ENCODE data around the gene LIF. TPM values are rescaled to one million over a fixed set of nuclear protein-coding genes. Genes with fewer than 3 reads are reported as not detected.

The LIF gene
- total RNA-seq (1 to 10 TPM; 1.8 to 5.3 TPM), total RNA-seq (1.2 to 2.4 reads per million in 2 donors)

DNA sequence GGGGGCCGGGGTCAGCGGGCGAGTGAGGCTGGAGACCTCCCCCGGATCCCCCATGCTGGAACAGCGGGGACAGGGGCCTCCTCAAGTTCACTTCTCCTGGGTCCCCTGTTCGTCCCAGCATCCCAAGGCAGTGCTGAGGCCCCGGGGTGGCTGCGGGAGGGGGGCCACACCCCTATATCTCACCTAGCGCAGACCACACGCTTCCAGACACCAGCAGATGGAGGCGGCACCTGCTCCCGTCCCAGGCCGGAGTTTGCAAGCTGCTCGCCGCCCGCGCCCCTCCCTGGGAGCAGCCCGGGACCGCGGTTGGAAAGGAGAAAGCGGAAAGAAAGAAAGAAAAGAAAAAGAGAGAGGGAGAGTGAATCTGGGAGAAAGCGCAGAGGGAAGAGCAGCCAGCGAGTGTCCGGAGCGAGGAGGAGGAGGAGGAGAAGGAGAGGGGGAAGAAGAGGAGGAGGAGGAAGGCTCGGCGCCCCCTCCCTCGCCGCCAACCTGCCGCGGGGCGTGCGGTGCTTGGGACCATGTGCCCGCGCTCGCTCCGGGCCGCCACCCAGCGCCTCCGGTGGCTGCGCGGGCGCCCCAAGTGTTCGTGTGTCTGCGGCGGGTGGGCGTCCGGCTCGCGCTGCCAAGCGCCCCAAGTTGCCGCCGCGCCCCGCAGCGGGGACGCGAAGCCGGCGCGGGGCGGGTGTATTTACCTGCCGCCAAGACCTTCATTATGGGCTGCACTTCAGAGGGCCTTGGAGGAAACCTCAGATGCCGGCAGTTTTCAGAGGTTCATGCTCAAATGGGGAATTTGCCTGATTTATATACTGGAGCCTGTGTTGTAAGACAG, at the start of gene LIF:
Gene LIF, minus strand, starts transcription at position 775 of the 829 bp plus-strand sequence. Its CDS starts 64 bp downstream, at position 711.
- Mint-ChIP-seq H3K4me3 (peak within 1 kb of the TSS; percentile 92), H3K27me3 (no peaks in the 10 kb centered on the region), H3K4me1 (peaks cover 45% of the 10 kb centered on the region), H3K27ac (peak within 1 kb of the TSS; percentile 27), H3K36me3 (ENCODE audit: low read depth) (peaks cover 6% of the 10 kb centered on the region)
- ATAC-seq: peak; percentile 83
- DNase-seq: peak; percentile 31 to 45 (median 39)
- no peaks in the 10 kb centered on the region for H3K9me3 ChIP-seq (ENCODE audit: control insufficient read depth, low read length, poor library complexity, severe bottlenecking)

DNA sequence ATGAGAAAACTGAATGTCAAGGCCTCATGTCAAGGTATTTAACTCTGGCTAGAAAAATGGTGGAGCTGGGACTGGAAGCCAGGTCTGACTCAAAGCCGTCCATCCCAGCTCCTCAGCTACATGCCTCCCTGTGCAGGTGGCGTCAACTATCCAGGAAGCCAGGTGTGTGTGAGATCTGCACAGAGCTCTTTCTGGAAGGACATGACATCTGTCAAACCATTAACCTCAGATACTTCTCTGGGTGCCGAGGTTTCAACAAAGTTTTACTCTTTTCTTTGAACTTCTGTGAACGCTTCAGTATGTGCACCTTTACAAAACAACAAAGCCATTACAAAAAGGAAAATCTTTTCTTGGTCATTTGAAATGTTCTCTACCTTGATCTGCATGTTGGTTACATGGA, 49.8 kb upstream of the LIF start:
- peaks cover 28% of the 10 kb centered on the region for H3K4me1 Mint-ChIP-seq
- peaks cover 4% of the 10 kb centered on the region for H3K36me3 Mint-ChIP-seq (ENCODE audit: low read depth)
- peak overlapping the region; percentile 73 for H3K27ac Mint-ChIP-seq
- no peaks in the 10 kb centered on the region for H3K9me3 ChIP-seq (ENCODE audit: control insufficient read depth, low read length, poor library complexity, severe bottlenecking)
- no peak overlapping the region for H3K4me3 Mint-ChIP-seq
- DNase-seq (no peak), ATAC-seq (peak; percentile 52)
- H3K27me3 Mint-ChIP-seq: no peaks in the 10 kb centered on the region

DNA sequence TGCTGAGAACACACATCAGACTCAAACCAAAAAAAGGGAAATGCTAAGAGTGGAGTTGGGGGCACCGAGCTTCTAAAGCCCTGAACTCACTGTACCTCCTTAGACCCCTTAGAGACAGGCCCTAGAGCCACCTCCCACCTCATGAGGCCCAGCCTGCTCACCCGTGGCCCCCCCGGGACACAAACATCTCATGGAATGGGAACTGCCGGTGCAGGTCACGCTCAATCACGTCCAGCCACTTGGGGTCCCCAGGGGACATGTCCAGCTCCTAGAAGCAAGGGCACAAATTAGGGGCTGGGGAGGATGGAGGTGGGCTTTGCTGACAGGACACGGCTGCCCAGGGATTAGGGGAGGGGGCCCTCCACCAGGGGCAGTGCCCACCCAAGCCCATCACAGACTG, 49.0 kb upstream of the LIF start:
- peaks cover 4% of the 10 kb centered on the region for H3K36me3 Mint-ChIP-seq (ENCODE audit: low read depth)
- H3K27me3 Mint-ChIP-seq: no peaks in the 10 kb centered on the region
- DNase-seq (no peak), ATAC-seq (no peak)
- H3K27ac Mint-ChIP-seq: peak overlapping the region; percentile 73
- H3K4me1 Mint-ChIP-seq: peaks cover 25% of the 10 kb centered on the region
- no peak overlapping the region for H3K4me3 Mint-ChIP-seq
- no peaks in the 10 kb centered on the region for H3K9me3 ChIP-seq (ENCODE audit: control insufficient read depth, low read length, poor library complexity, severe bottlenecking)

DNA sequence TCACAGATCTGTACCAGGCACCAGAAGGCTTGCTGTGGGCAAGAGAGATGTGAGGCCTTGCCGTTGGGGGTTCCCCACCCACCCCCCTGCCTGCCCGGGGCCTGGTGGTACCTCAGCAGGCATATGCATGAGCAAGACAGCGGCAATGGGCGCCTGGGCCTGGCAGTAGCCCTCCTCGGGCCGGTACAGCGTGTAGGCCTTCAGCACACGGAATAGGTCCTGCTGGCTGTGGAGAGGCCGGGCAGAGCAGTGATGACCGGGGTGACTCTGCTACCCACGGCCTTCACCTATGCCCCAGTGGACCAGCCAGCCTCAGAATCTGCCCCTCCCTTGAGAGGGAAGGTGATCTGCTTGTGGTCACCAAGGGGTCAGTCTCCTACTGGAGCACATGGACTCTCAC, 48.3 kb upstream of the LIF start:
- no peak for ATAC-seq
- no peaks in the 10 kb centered on the region for H3K27me3 Mint-ChIP-seq
- DNase-seq: no peak
- peaks cover 4% of the 10 kb centered on the region for H3K36me3 Mint-ChIP-seq (ENCODE audit: low read depth)
- H3K27ac Mint-ChIP-seq: peak overlapping the region; percentile 74
- H3K9me3 ChIP-seq (ENCODE audit: control insufficient read depth, low read length, poor library complexity, severe bottlenecking): no peaks in the 10 kb centered on the region
- peaks cover 30% of the 10 kb centered on the region for H3K4me1 Mint-ChIP-seq
- H3K4me3 Mint-ChIP-seq: no peak overlapping the region

DNA sequence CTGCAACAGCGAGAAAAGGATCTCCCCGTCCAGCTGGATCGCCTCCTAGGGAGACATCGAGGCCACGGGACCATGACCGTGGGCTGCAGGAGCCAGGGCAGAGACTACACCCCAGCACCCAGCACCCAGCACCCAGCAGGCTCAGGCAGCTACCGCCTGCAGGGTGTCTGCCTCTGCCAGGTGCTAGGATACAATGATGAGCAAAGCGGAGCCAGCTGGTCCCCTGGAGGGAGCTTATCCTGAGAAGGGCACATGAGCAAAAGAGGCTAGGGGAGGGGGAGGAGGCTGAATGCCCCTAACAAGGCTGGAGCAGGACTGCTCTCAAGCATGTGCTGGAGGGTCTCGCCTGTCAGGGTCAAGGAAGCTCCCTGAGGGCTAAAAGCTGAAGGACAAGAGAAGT, 47.5 kb upstream of the LIF start:
- peaks cover 33% of the 10 kb centered on the region for H3K4me1 Mint-ChIP-seq
- no peak overlapping the region for H3K4me3 Mint-ChIP-seq
- ATAC-seq: no peak
- H3K27me3 Mint-ChIP-seq: no peaks in the 10 kb centered on the region
- H3K27ac Mint-ChIP-seq: peak overlapping the region; percentile 74
- DNase-seq: no peak
- no peaks in the 10 kb centered on the region for H3K9me3 ChIP-seq (ENCODE audit: control insufficient read depth, low read length, poor library complexity, severe bottlenecking)
- H3K36me3 Mint-ChIP-seq (ENCODE audit: low read depth): peaks cover 4% of the 10 kb centered on the region

DNA sequence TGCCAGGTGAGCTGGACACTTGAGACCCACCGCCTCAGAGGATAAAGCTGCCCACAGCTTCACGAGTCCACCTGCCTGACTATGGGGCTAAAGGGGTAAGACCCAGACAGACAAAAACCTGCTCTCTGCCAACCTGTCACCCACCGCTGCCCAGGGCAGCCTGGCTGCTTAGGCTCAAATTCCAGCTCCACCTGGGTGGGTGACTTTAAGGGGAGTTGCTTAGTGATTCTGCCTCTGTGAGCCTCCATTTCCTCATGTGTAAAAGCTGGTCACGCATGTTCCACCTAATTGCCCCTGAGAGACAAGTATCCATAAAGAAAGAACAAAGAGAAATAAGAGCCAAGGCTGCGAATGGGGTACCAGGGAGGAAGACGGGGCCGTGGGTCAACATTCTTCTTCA, 46.5 kb upstream of the LIF start:
- Mint-ChIP-seq H3K4me3 (no peak overlapping the region), H3K36me3 (ENCODE audit: low read depth) (peaks cover 4% of the 10 kb centered on the region), H3K27ac (peak overlapping the region; percentile 74), H3K27me3 (no peaks in the 10 kb centered on the region), H3K4me1 (peaks cover 34% of the 10 kb centered on the region)
- H3K9me3 ChIP-seq (ENCODE audit: control insufficient read depth, low read length, poor library complexity, severe bottlenecking): no peaks in the 10 kb centered on the region
- no peak for DNase-seq
- no peak for ATAC-seq

DNA sequence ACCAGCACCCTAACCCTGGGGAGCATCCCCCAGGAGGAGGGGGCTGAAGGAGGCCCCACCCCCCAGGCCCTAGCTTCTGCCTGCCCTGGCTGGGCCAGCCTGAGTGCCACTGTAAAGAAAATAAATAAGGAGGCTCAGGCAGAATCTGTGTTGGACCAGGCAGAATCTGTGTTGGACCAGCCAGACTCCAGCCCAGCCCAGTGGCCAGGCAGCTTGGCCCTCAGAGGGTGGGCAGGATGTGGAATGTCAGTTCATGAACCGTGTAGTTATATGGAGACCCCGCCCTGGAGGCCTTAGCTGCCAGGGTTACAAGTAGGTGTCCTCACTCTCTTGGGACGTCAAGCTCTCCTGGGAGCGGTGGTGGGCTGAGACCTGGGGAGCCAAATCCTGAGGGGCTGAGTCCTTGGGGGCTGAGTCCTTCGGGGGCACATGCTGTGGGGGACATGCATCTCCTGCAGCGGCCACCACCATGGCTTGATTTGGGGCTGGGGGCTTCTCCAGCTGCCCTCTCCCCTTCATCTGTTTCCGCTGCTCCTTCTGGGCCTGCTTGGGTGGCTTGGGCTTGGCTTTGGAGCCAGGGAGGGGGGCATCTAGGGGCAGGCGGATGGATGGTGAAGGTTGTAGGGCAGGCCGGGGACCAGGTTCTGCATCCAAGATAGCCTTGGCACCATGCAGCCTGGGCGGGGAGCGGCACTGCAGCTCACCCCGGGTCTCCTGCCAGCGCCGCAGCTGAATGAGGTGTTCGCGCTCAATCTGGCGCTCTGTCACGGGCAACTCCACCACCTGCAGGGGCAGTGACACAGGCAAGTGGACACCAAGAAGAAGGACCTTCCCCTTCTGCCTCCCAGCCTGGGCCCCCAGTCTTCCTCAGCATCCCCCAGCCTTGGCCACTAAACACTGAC, 45.8 kb upstream of the LIF start:
- no peak overlapping the region for H3K4me3 Mint-ChIP-seq
- H3K9me3 ChIP-seq (ENCODE audit: control insufficient read depth, low read length, poor library complexity, severe bottlenecking): no peaks in the 10 kb centered on the region
- H3K36me3 Mint-ChIP-seq (ENCODE audit: low read depth): peaks cover 4% of the 10 kb centered on the region
- DNase-seq (no peak), ATAC-seq (no peak)
- peaks cover 36% of the 10 kb centered on the region for H3K4me1 Mint-ChIP-seq
- no peaks in the 10 kb centered on the region for H3K27me3 Mint-ChIP-seq
- H3K27ac Mint-ChIP-seq: peak overlapping the region; percentile 74

DNA sequence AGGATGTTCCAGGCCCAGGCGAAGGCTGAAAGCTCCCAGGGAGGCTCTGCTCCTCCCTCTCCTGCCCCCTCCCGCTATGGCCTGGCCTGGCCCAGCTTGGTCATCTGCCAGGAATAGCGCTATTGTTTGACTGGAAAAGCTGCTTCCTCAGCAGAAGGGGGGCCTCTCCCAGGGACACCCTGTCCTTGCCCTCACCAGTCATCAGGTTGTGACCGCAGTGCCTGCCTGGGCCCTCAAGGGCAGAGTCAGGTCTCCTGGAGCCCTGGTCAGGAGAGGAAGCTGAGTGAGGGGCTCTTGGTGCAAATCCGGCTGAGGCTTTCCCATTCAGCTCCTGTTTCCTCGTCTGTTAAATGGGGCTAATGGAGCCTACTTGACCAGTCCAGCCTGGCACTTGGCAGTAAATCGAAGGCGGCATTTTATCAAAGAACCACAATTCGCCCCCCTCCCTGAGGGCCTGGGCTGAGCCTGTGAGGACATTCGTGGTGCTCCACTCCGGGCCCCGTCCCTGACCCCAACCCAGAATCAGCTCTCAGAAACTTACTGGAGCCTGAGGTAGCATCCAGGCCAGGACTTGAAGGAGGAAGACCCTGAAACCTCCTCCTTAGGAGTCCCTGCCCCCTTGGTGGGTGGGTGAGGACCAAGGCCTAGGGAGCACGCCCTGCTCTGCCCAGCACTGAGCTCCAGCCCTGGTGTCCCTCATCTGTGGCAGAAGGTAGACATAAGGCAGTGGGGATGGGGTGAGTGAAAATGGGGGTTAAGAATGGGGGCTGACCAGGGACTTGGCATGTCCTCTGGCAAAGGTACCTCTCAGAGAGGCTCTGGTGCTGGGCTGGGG, 44.7 kb upstream of the LIF start:
- ATAC-seq (no peak), DNase-seq (no peak)
- Mint-ChIP-seq H3K27ac (peak overlapping the region; percentile 51), H3K36me3 (ENCODE audit: low read depth) (peaks cover 4% of the 10 kb centered on the region), H3K4me1 (peaks cover 29% of the 10 kb centered on the region), H3K27me3 (no peaks in the 10 kb centered on the region), H3K4me3 (no peak overlapping the region)
- H3K9me3 ChIP-seq (ENCODE audit: control insufficient read depth, low read length, poor library complexity, severe bottlenecking): no peaks in the 10 kb centered on the region

DNA sequence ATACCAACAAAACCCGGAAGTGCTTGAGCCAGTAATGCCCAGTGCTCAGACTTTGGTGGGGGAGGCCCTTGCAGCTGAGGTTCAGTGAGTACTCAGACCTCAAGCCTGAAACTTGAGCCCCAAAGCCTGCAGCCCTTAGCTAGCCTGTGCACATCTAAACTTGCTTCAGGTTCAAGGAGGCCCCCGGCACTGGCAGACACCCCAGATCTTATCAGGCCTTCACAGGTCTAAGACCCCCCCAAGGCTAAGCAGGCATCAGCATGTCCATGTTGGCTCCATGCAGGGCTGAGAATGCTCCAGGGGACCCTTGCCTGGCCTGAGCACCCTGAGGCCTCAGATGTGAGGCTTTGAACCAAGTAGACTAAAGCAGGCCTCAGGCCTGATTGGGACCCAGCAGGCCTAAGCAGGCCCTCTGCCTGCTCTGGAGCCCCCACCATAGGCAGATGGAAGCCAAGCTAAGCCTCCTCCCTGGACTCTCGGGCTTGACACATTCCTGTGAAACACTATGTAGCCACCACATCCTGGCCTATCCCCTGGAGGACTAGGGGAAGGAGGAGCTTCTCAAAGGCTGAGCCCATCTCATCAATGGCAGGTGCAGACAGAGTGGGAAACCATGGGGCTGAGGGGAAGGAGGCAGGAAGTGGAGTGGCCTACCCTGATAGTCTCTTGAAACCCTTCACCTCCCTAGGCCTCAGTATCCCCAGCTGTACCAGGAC, 43.9 kb upstream of the LIF start:
- Mint-ChIP-seq H3K27me3 (no peaks in the 10 kb centered on the region), H3K27ac (peak overlapping the region; percentile 89), H3K36me3 (ENCODE audit: low read depth) (peaks cover 4% of the 10 kb centered on the region), H3K4me1 (peaks cover 23% of the 10 kb centered on the region), H3K4me3 (peak overlapping the region; percentile 92)
- H3K9me3 ChIP-seq (ENCODE audit: control insufficient read depth, low read length, poor library complexity, severe bottlenecking): no peaks in the 10 kb centered on the region
- no peak for ATAC-seq
- no peak for DNase-seq

DNA sequence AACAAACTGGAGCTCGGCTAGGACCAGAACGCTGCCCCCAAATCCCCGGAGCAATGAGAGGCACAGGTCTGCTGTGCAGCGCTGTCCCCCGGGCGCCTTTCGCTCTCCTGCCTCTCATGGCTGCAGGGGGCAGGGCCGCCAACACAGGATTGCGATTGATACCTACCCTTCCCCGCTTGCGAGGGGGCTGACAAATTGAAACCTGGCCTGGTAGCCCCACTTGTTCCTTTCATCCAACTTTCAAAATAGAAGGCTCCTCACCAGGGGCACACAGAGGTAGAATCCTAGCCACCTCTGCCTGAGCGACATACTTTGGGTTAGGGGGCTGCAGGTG, 43.4 kb upstream of the LIF start:
- no peaks in the 10 kb centered on the region for H3K9me3 ChIP-seq (ENCODE audit: control insufficient read depth, low read length, poor library complexity, severe bottlenecking)
- DNase-seq (no peak), ATAC-seq (peak; percentile 36)
- Mint-ChIP-seq H3K27ac (peak overlapping the region; percentile 89), H3K4me3 (peak overlapping the region; percentile 92), H3K27me3 (no peaks in the 10 kb centered on the region), H3K36me3 (ENCODE audit: low read depth) (peaks cover 4% of the 10 kb centered on the region), H3K4me1 (peaks cover 26% of the 10 kb centered on the region)

DNA sequence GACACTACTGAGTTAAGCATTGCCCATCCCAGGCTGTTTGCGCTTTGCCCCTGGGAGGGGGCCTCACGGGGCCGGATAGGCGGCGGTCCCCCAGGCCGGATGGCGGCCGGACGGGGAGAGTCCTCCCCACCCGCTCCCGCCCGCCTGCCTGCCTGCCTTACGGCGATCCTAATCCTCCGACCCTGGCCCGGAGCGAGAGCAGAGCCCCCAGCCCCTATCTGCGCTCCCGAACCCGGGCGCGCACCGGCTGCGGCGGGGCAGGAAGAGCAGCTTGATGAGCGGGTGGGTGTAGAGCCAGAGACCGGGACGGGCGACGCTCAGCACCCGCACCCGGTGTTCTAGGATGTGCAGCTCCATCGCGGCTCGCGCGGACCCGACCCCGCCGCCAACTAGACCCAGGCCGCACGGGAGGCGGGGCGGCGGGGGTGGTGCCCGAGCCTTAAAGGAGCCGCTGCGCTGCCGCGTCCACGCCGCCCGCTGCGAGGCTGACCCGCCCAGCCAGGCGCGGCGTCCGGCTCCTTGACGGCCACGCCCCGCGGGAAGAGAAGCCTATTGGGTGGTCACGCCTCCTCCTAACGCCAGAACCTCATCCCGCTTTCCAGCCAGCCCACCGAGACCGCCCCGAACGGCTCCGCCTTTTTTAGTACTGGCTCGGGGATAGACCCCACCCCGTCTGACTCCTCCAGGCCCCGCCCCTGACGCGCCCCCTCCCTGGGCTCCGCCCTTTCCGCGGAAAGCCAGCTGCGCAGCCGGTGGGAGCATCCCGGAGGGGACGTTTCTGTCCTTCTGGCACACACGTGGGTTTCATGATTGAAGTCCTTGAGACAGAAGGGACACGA, 42.8 kb upstream of the LIF start, which contains the start of gene CASTOR1:
Gene CASTOR1, minus strand, starts transcription at position 365 of the 839 bp plus-strand sequence. Its CDS starts 8 bp downstream, at position 357.
- ATAC-seq (peak; percentile 83), DNase-seq (peak; percentile 75 to 90 (median 89))
- no peaks in the 10 kb centered on the region for H3K9me3 ChIP-seq (ENCODE audit: control insufficient read depth, low read length, poor library complexity, severe bottlenecking)
- peaks cover 4% of the 10 kb centered on the region for H3K36me3 Mint-ChIP-seq (ENCODE audit: low read depth)
- H3K27ac Mint-ChIP-seq: peak within 1 kb of the TSS; percentile 89
- peaks cover 28% of the 10 kb centered on the region for H3K4me1 Mint-ChIP-seq
- H3K27me3 Mint-ChIP-seq: no peaks in the 10 kb centered on the region
- H3K4me3 Mint-ChIP-seq: peak within 1 kb of the TSS; percentile 92
